T47D (cell line): ENCODE results near the gene ESR1.
A peak's percentile ranks its signal among the peaks of the same experiment; 100 is the strongest.
"Not testable (repeated sequence)": the region's sequence is repeated elsewhere in the genome, so short reads cannot be mapped to it uniquely, and the experiment has no call there.

Experiments used
- DNase-seq, 2 experiments: peaks; one replicate each; pipeline versions ENCODE4 v3.0.0 to v3.0.0-alpha.2; 2011 to 2012; ENCODE audit warnings: low read depth in 1 of 2, low spot score in 1 of 2
- JUND ChIP-seq: IDR thresholded peaks from 2 replicates; pipeline ENCODE4 v1.6.1; 2012; ENCODE audit warnings: low read depth
- in situ Hi-C: cut with HindIII; loops from 2 replicates; pipeline ENCODE4 v1.10.0; 2016; ENCODE audit warnings: low sequenced_read_pairs, low pct_unique_long_range_greater_than_20kb

ESR1 gene

GRCh38 chr6:151835396-151835795 lies 27.9 kb downstream of the ESR1 start:
- in situ Hi-C loops, result no loop called here
- TF ChIP-seq JUND, result no peak
- no peak for DNase-seq

- DNase-seq, result no peak
- TF ChIP-seq JUND, result no peak
- in situ Hi-C loops, result no loop called here
Measured at GRCh38 chr6:151837223-151837622, 29.7 kb downstream of the ESR1 start.

- no peak for DNase-seq
- TF ChIP-seq JUND, result no peak
- in situ Hi-C loops, result no loop called here
Measured at GRCh38 chr6:151842816-151843215, 35.3 kb downstream of the ESR1 start.

GRCh38 chr6:151847064-151847463 lies 39.6 kb downstream of the ESR1 start:
- DNase-seq, result peak in 1 of 2 experiments; percentile 64
- no peak for TF ChIP-seq JUND
- in situ Hi-C loops, result no loop called here

GRCh38 chr6:151850479-151851003 lies 43.1 kb downstream of the ESR1 start:
- TF ChIP-seq JUND, result no peak
- no peak for DNase-seq
- in situ Hi-C loops, result no loop called here

- TF ChIP-seq JUND, result no peak
- DNase-seq, result no peak
- in situ Hi-C loops, result no loop called here
Measured at GRCh38 chr6:151858294-151858693, 50.8 kb downstream of the ESR1 start.

GRCh38 chr6:151862461-151862860 lies 55.0 kb downstream of the ESR1 start:
- TF ChIP-seq JUND, result no peak
- in situ Hi-C loops, result no loop called here
- DNase-seq, result no peak

GRCh38 chr6:151867361-151867869 lies 59.9 kb downstream of the ESR1 start:
- DNase-seq, in situ Hi-C loops: not testable (repeated sequence)

GRCh38 chr6:151869345-151869744 lies 61.9 kb downstream of the ESR1 start:
- TF ChIP-seq JUND, result no peak
- no peak for DNase-seq
- in situ Hi-C loops, result no loop called here

GRCh38 chr6:151869787-151870186 lies 62.3 kb downstream of the ESR1 start:
- DNase-seq, result no peak
- TF ChIP-seq JUND, result no peak
- in situ Hi-C loops, result no loop called here

GRCh38 chr6:151870375-151870774 lies 62.9 kb downstream of the ESR1 start:
- DNase-seq, result no peak
- in situ Hi-C loops, result no loop called here
- TF ChIP-seq JUND, result no peak

- no peak for TF ChIP-seq JUND
- no peak for DNase-seq
- in situ Hi-C loops, result no loop called here
Measured at GRCh38 chr6:151875524-151875923, 68.0 kb downstream of the ESR1 start.

GRCh38 chr6:151876122-151876521 lies 68.6 kb downstream of the ESR1 start:
- peak in 1 of 2 experiments; percentile 37 for DNase-seq
- in situ Hi-C loops, result no loop called here

GRCh38 chr6:151877458-151877857 lies 70.0 kb downstream of the ESR1 start:
- DNase-seq, result peak in 1 of 2 experiments; percentile 33
- in situ Hi-C loops, result no loop called here
- no peak for TF ChIP-seq JUND

More at GRCh38 chr6:151876122-151876521, 68.6 kb downstream of the ESR1 start:
- TF ChIP-seq JUND, result no peak
